Prostate gland (tissue), 2 donors: ENCODE results near the gene TOMM20. TPM values are rescaled to one million over a fixed set of nuclear protein-coding genes. Genes with fewer than 3 reads are reported as not detected.

Source experiments
- DNase-seq: peaks from one replicate; pipeline ENCODE4 v3.0.0-alpha.2; 2019; ENCODE audit warnings: low spot score
- H3K27ac ChIP-seq, 2 donors: fragments of 200-600 bp; sonication (generic); 2 replicates each; pipeline ENCODE4 v1.5.1; 2017 to 2019
- H3K27me3 ChIP-seq: fragments of 200-600 bp; sonication (generic); replicated peaks from 2 replicates; pipeline ENCODE4 v1.5.1; 2019; ENCODE audit not compliant: insufficient read depth
- H3K36me3 ChIP-seq, 2 donors: fragments of 200-600 bp; sonication (generic); 1 replicate in 1 of 2; 2 replicates in 1 of 2; pipeline versions ENCODE4 v1.5.1 to v1.8.1; 2017 to 2019
- H3K4me1 ChIP-seq: fragments of 200-600 bp; sonication (generic); replicated peaks from 2 replicates; pipeline ENCODE4 v1.5.1; 2019
- H3K4me3 ChIP-seq, 2 donors: fragments of 200-600 bp; sonication (generic); 2 replicates each; pipeline ENCODE4 v1.5.1; 2017 to 2019
- H3K9me3 ChIP-seq: fragments of 200-600 bp; sonication (generic); 2 replicates; pipeline ENCODE4 v1.5.1; 2017
- CTCF ChIP-seq, 4 experiments: fragments of 200-600 bp in 2 of 4; fragments of 450-650 bp in 2 of 4; sonication (generic) in 2 of 4; IDR thresholded peaks; 1 replicate in 3 of 4; 2 replicates in 1 of 4; pipeline ENCODE4 v1.5.1; 2016 to 2019; ENCODE audit warnings: antibody characterized with exemption in 4 of 4, mild to moderate bottlenecking in 2 of 4, moderate library complexity in 2 of 4
- POLR2A ChIP-seq: fragments of 450-650 bp; IDR thresholded peaks from one replicate; pipeline ENCODE4 v1.6.1; 2016; ENCODE audit warnings: antibody characterized with exemption, mild to moderate bottlenecking
- POLR2AphosphoS5 ChIP-seq: sonication (generic); formaldehyde crosslinking; IDR thresholded peaks from one replicate; pipeline ENCODE4 v1.6.1; 2017; ENCODE audit warnings: antibody characterized with exemption
- WGBS: methylation state at CpG from one replicate; pipeline ENCODE4 v1.1.5; 2018; 5-methylcytosine and 5-hydroxymethylcytosine counted together
- intact Hi-C: fragments of 100-400 bp; cut with DNase I; formaldehyde crosslinking; loops from one replicate; pipeline ENCODE4 v1.14.2; 2022
- total RNA-seq, 2 donors: library from RNA; depleted of rRNA; stranded (reverse); fragments of >200 nt; gene quantifications; one replicate each; pipeline ENCODE4 v1.1.0, GENCODE V29; 2016

The TOMM20 gene
- total RNA-seq, 2 donors from 2014 or later: 77.1 to 135 TPM

GRCh38 chr1:235112297-235113182 is 16.1 kb downstream of the TOMM20 start:
- H3K4me3 ChIP-seq: no peak overlapping the region
- peaks cover 0 to 13% of the 10 kb centered on the region in 2 donors for H3K36me3 ChIP-seq
- 89% methylated on average over 6 of the region's 6 CpGs for WGBS
- TF ChIP-seq CTCF (IDR thresholded peaks at IDR 0.05) (no peak), POLR2AphosphoS5 (no peak)
- no peaks in the 10 kb centered on the region for H3K9me3 ChIP-seq
- intact Hi-C loops: no loop called here
- no peak overlapping the region for H3K27ac ChIP-seq
- H3K4me1 ChIP-seq: no peaks in the 10 kb centered on the region
- no peak for DNase-seq
- H3K27me3 ChIP-seq: no peaks in the 10 kb centered on the region

GRCh38 chr1:235111107-235111506 is 17.5 kb downstream of the TOMM20 start:
- intact Hi-C loops: no loop called here
- Histone ChIP-seq H3K27me3 (no peaks in the 10 kb centered on the region), H3K27ac (no peak overlapping the region), H3K9me3 (no peaks in the 10 kb centered on the region), H3K36me3 (peaks cover 0 to 13% of the 10 kb centered on the region in 2 donors), H3K4me1 (no peaks in the 10 kb centered on the region), H3K4me3 (no peak overlapping the region)
- TF ChIP-seq POLR2AphosphoS5 (no peak), POLR2A (no peak), CTCF (IDR thresholded peaks at IDR 0.05) (no peak)
- WGBS: 92% methylated on average over 3 of the region's 3 CpGs
- DNase-seq: no peak

GRCh38 chr1:235108876-235109275 is 19.8 kb downstream of the TOMM20 start:
- DNase-seq: no peak
- Histone ChIP-seq H3K27ac (no peak overlapping the region), H3K27me3 (no peaks in the 10 kb centered on the region), H3K4me1 (no peaks in the 10 kb centered on the region), H3K36me3 (peaks cover 0 to 13% of the 10 kb centered on the region in 2 donors), H3K4me3 (no peak overlapping the region), H3K9me3 (no peaks in the 10 kb centered on the region)
- 74% methylated on average over 11 of the region's 11 CpGs for WGBS
- intact Hi-C loops: no loop called here
- TF ChIP-seq POLR2AphosphoS5 (no peak), POLR2A (no peak), CTCF (IDR thresholded peaks at IDR 0.05) (no peak)

GRCh38 chr1:235108185-235108593 is 20.4 kb downstream of the TOMM20 start:
- H3K36me3 ChIP-seq: peaks cover 0 to 7% of the 10 kb centered on the region in 2 donors
- no peaks in the 10 kb centered on the region for H3K9me3 ChIP-seq
- no peak overlapping the region for H3K27ac ChIP-seq
- TF ChIP-seq POLR2AphosphoS5 (no peak), CTCF (IDR thresholded peaks at IDR 0.05) (no peak), POLR2A (no peak)
- intact Hi-C loops: no loop called here
- no peaks in the 10 kb centered on the region for H3K27me3 ChIP-seq
- DNase-seq: no peak
- no peak overlapping the region for H3K4me3 ChIP-seq
- H3K4me1 ChIP-seq: no peaks in the 10 kb centered on the region
- 100% methylated on average over 1 of the region's 1 CpG for WGBS
